Suprapubic skin (tissue), 4 donors: Measurements from ENCODE around the gene GPALPP1. TPM values are rescaled to one million over a fixed set of nuclear protein-coding genes. Genes with fewer than 3 reads are reported as not detected.

Experiments
- DNase-seq, 2 donors: peaks; one replicate each; pipeline ENCODE4 v3.0.0-alpha.2; 2019; ENCODE audit warnings: low spot score in 2 of 2
- H3K27ac ChIP-seq: fragments of 200-600 bp; sonication (generic); one replicate; pipeline ENCODE4 v1.5.1; 2019
- H3K27me3 ChIP-seq: fragments of 200-600 bp; sonication (generic); one replicate; pipeline ENCODE4 v1.5.1; 2019
- H3K36me3 ChIP-seq: fragments of 200-600 bp; sonication (generic); one replicate; pipeline ENCODE4 v1.5.1; 2019
- H3K4me1 ChIP-seq: fragments of 200-600 bp; sonication (generic); one replicate; pipeline ENCODE4 v1.5.1; 2019
- H3K4me3 ChIP-seq: fragments of 200-600 bp; sonication (generic); one replicate; pipeline ENCODE4 v1.5.1; 2019; ENCODE audit warnings: mild to moderate bottlenecking
- H3K9me3 ChIP-seq: fragments of 200-600 bp; sonication (generic); one replicate; pipeline ENCODE4 v1.5.1; 2019
- EP300 ChIP-seq: sonication (generic); formaldehyde crosslinking; IDR thresholded peaks from one replicate; pipeline ENCODE4 v1.6.1; 2017; ENCODE audit warnings: antibody characterized with exemption
- POLR2A ChIP-seq, 2 donors: fragments of 450-650 bp; IDR thresholded peaks; one replicate each; pipeline ENCODE4 v1.6.1; 2017; ENCODE audit warnings: antibody characterized with exemption in 2 of 2, mild to moderate bottlenecking in 2 of 2, moderate library complexity in 2 of 2
- POLR2AphosphoS5 ChIP-seq, 3 donors: sonication (generic); formaldehyde crosslinking; IDR thresholded peaks; one replicate each; pipeline ENCODE4 v1.6.1; 2017; ENCODE audit warnings: antibody characterized with exemption in 3 of 3
- WGBS: methylation state at CpG from one replicate; pipeline ENCODE4 v1.1.5; 2018; 5-methylcytosine and 5-hydroxymethylcytosine counted together
- total RNA-seq, 4 donors: library from RNA; depleted of rRNA; stranded (reverse); fragments of >200 nt; gene quantifications; one replicate each; pipeline ENCODE4 v1.1.0, GENCODE V29; 2016
- TF ChIP-seq, protein P1 (sequence below), 2 donors: fragments of 200-600 bp in 1 of 2; fragments of 450-650 bp in 1 of 2; sonication (generic) in 1 of 2; IDR thresholded peaks; one replicate each; pipeline ENCODE4 v1.5.1; 2016 to 2019; ENCODE audit warnings: antibody characterized with exemption in 2 of 2, mild to moderate bottlenecking in 1 of 2, moderate library complexity in 1 of 2

Gene GPALPP1
- total RNA-seq, 4 donors from 2014 or later = 17.0 to 33.5 (median 28.6) TPM

DNA sequence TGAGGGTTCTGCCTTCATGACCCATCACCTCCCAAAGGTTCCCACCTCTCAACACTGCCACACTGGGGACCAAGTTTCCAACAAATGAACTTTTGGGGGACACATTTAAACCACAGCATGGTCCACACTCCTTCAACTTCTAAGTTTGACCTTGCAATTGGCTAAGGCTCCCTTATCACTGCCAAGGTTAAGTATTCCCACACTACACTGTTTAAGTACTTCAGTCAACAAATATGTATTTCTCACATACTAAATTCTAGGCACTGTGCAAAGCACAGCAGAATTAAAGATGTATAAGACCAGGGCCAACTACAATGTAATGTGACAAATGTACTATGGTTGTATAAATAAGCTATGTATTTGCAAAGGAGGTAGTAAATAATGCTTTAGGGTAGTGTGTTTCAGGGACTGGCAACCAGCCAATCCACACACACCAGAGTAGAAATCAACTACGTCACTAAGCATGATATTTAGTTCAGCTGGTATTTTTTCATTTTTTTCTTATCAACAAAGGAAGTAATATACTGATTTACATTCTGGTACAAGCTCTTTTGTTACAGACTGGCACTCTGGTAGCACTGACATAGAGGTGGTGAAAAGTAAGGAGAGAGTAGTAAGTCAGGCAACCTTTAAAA lies 12.3 kb upstream of the GPALPP1 start:
- H3K36me3 ChIP-seq = peaks cover 43% of the 10 kb centered on the region
- DNase-seq = no peak
- no peaks in the 10 kb centered on the region for H3K4me1 ChIP-seq
- H3K9me3 ChIP-seq = no peaks in the 10 kb centered on the region
- 72% methylated on average over 1 of the region's 1 CpG for WGBS
- H3K4me3 ChIP-seq = no peak overlapping the region
- H3K27ac ChIP-seq = no peak overlapping the region
- H3K27me3 ChIP-seq = no peaks in the 10 kb centered on the region
- TF ChIP-seq EP300 (no peak), POLR2A (IDR thresholded peaks at IDR 0.05) (no peak), POLR2AphosphoS5 (IDR thresholded peaks at IDR 0.05) (no peak)
- TF ChIP-seq, protein P1, sequence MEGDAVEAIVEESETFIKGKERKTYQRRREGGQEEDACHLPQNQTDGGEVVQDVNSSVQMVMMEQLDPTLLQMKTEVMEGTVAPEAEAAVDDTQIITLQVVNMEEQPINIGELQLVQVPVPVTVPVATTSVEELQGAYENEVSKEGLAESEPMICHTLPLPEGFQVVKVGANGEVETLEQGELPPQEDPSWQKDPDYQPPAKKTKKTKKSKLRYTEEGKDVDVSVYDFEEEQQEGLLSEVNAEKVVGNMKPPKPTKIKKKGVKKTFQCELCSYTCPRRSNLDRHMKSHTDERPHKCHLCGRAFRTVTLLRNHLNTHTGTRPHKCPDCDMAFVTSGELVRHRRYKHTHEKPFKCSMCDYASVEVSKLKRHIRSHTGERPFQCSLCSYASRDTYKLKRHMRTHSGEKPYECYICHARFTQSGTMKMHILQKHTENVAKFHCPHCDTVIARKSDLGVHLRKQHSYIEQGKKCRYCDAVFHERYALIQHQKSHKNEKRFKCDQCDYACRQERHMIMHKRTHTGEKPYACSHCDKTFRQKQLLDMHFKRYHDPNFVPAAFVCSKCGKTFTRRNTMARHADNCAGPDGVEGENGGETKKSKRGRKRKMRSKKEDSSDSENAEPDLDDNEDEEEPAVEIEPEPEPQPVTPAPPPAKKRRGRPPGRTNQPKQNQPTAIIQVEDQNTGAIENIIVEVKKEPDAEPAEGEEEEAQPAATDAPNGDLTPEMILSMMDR (IDR thresholded peaks at IDR 0.05) = no peak

DNA sequence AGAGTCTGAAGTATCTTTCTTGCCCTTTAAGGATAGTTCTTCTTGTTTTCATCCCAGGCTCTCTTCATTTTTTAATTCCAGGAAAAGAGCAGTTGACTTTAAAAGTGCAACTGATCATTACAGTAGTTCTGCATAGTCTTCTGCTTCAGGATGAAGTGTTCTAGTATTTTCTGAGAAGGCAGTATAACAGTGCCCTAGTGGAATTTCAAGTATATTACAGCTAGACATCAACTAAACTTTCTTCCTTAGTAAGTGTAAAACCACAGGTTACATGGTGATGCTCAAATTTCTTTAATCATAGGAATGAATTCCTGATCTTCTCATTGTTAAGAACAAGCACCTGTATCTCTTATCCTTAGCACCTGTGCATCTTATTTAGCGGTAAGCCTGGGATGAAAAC lies 11.0 kb upstream of the GPALPP1 start:
- H3K9me3 ChIP-seq = no peaks in the 10 kb centered on the region
- H3K4me3 ChIP-seq = no peak overlapping the region
- H3K27ac ChIP-seq = no peak overlapping the region
- no peaks in the 10 kb centered on the region for H3K4me1 ChIP-seq
- H3K27me3 ChIP-seq = no peaks in the 10 kb centered on the region
- 96% methylated on average over 1 of the region's 1 CpG for WGBS
- peaks cover 43% of the 10 kb centered on the region for H3K36me3 ChIP-seq
- TF ChIP-seq EP300 (no peak), POLR2A (IDR thresholded peaks at IDR 0.05) (no peak), POLR2AphosphoS5 (IDR thresholded peaks at IDR 0.05) (no peak)
- TF ChIP-seq, protein P1 (IDR thresholded peaks at IDR 0.05) = no peak
- DNase-seq = no peak

DNA sequence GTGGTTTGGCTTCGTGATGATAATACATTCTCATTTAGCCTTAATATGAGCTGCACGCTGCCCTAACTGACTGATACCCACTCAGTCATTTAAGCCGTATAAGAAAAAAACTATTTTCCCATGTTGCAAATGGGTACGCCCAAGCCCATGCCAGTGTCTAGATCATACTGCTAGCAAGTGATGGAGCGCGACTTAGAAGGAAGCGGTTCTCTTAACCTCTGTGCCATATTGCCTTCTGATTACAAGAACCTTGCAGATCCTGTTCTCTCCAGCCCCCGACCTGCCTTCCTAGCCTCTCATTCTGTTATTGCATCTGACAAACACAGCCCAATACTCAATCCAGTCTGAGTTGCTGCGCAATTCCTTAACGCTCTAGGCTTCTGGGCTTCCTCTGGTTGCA lies 603 bp downstream of the GPALPP1 start:
- Histone ChIP-seq H3K4me1 (peaks cover 28% of the 10 kb centered on the region), H3K27ac (peak overlapping the region; percentile 74), H3K4me3 (peak overlapping the region; percentile 72), H3K27me3 (no peaks in the 10 kb centered on the region), H3K36me3 (peaks cover 5% of the 10 kb centered on the region), H3K9me3 (no peaks in the 10 kb centered on the region)
- WGBS = 5% methylated on average over 10 of the region's 10 CpGs
- TF ChIP-seq, protein P1 (IDR thresholded peaks at IDR 0.05) = no peak
- TF ChIP-seq POLR2AphosphoS5 (IDR thresholded peaks at IDR 0.05) (no peak), EP300 (no peak), POLR2A (IDR thresholded peaks at IDR 0.05) (no peak)
- no peak for DNase-seq

DNA sequence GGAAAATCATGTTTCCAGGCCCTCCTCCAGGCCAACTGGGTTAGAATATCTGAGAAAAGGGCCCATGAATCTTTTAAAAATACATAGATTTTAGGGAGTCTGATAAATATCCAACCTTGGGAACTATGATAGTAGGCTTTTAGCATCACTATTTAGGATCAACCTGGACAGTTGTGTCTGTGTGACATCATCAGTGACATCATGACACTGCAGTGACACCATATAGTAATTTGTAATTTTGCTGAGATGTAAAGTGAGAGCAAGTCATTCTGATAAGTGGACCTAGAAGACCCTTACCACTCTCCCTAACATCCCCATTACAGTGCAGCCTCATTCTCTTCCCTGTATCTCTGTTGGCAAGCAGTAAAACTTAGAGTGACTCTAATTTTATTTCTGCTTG lies 14.1 kb downstream of the GPALPP1 start:
- Histone ChIP-seq H3K4me3 (no peak overlapping the region), H3K36me3 (peaks cover 61% of the 10 kb centered on the region)
- no peak for DNase-seq

DNA sequence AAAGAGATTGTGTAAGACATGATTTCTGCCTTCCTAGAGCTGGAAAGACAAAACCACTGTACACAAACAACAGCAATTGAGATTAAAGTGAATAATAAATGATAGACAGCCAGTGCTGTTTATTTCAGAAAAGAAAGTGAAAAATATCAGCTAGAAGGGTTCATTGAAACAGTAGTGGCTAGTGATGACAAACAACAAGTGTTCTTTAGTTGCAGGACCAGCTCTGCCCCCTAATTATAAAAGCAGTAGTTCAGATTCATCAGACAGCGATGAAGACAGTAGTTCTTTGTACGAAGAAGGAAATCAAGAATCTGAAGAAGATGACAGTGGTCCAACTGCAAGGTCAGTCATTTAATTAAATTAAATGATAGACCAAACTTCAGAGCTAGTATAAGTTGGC lies 14.8 kb downstream of the GPALPP1 start:
- Histone ChIP-seq H3K4me3 (no peak overlapping the region), H3K9me3 (no peaks in the 10 kb centered on the region), H3K4me1 (no peaks in the 10 kb centered on the region), H3K27ac (no peak overlapping the region), H3K27me3 (no peaks in the 10 kb centered on the region), H3K36me3 (peaks cover 66% of the 10 kb centered on the region)
- WGBS = 88% methylated on average over 2 of the region's 2 CpGs
- TF ChIP-seq, protein P1 (IDR thresholded peaks at IDR 0.05) = no peak
- TF ChIP-seq POLR2AphosphoS5 (IDR thresholded peaks at IDR 0.05) (no peak), POLR2A (IDR thresholded peaks at IDR 0.05) (no peak), EP300 (no peak)
- DNase-seq = no peak

More for the DNA sequence above, 14.1 kb downstream of the GPALPP1 start:
- Histone ChIP-seq H3K4me1 (no peaks in the 10 kb centered on the region), H3K27ac (no peak overlapping the region), H3K27me3 (no peaks in the 10 kb centered on the region), H3K9me3 (no peaks in the 10 kb centered on the region)
- TF ChIP-seq, protein P1 (IDR thresholded peaks at IDR 0.05) = no peak
- TF ChIP-seq POLR2AphosphoS5 (IDR thresholded peaks at IDR 0.05) = no peak
